CD4-positive, alpha-beta T cell (primary cell): Measurements from ENCODE around the gene SEPTIN14. TPM values are rescaled to one million over a fixed set of nuclear protein-coding genes. Genes with fewer than 3 reads are reported as not detected.
"Not testable (repeated sequence)": the region's sequence is repeated elsewhere in the genome, so short reads cannot be mapped to it uniquely, and the experiment has no call there.

ENCODE experiments used
- ATAC-seq: fragments of 200-7000 bp; cut with Tn5 transposase; one replicate; pipeline ENCODE4 v1.10.0; 2022; ENCODE audit warnings: mild to moderate bottlenecking; ENCODE audit not compliant: poor library complexity
- CTCF ChIA-PET: fragments of 350-600 bp; sonication (Branson Sonifier 250); formaldehyde crosslinking; loops from one replicate; lab custom pipeline; 2021; ENCODE audit warnings: antibody characterized with exemption, inconsistent platforms; lab: Charles Lee
- POLR2A ChIA-PET: fragments of 350-600 bp; sonication (Branson Sonifier 250); formaldehyde crosslinking; loops from one replicate; lab custom pipeline; 2021; ENCODE audit warnings: antibody characterized with exemption, inconsistent platforms; lab: Charles Lee
- DNase-seq, 14 experiments: peaks; one replicate each; pipeline ENCODE4 v3.0.0-alpha.2; 2013 to 2020; ENCODE audit warnings: mixed read lengths in 2 of 14
- H3K27ac ChIP-seq, 2 donors: one replicate each; pipeline versions ENCODE4 v1.5.1 to v1.7.0; 2013; ENCODE audit warnings: low read length in 2 of 2, low read depth in 1 of 2, mild to moderate bottlenecking in 1 of 2
- H3K27me3 ChIP-seq, 2 experiments: 1 replicate in 1 of 2; 2 replicates in 1 of 2; pipeline versions ENCODE4 v1.6.1 to v1.7.0; 2013; ENCODE audit warnings: low read length in 2 of 2, control low read depth in 1 of 2, mild to moderate bottlenecking in 1 of 2, moderate library complexity in 1 of 2; ENCODE audit not compliant: insufficient read depth in 2 of 2, control insufficient read depth in 1 of 2
- H3K36me3 ChIP-seq: one replicate; pipeline ENCODE4 v1.6.1; 2013; ENCODE audit warnings: low read length, control low read depth; ENCODE audit not compliant: insufficient read depth
- H3K4me1 ChIP-seq: one replicate; pipeline ENCODE4 v1.6.1; 2013; ENCODE audit warnings: low read length, control low read depth; ENCODE audit not compliant: insufficient read depth
- H3K4me3 ChIP-seq: one replicate; pipeline ENCODE4 v1.5.1; 2013; ENCODE audit warnings: mild to moderate bottlenecking, low read length, moderate library complexity
- H3K9me3 ChIP-seq, 2 experiments: 1 replicate in 1 of 2; 2 replicates in 1 of 2; pipeline versions ENCODE4 v1.6.1 to v1.7.0; 2013; ENCODE audit warnings: low read length in 2 of 2, mild to moderate bottlenecking in 2 of 2, control low read depth in 1 of 2, moderate library complexity in 1 of 2; ENCODE audit not compliant: control insufficient read depth in 1 of 2, insufficient read depth in 1 of 2
- H3K27ac Mint-ChIP-seq: one replicate; pipeline ENCODE4 v1.8.0; 2020; ENCODE audit warnings: mixed read lengths
- H3K27me3 Mint-ChIP-seq: one replicate; pipeline ENCODE4 v1.8.0; 2021; ENCODE audit warnings: mixed read lengths
- H3K36me3 Mint-ChIP-seq: one replicate; pipeline ENCODE4 v1.8.0; 2021; ENCODE audit warnings: low read depth, mixed read lengths
- H3K4me1 Mint-ChIP-seq: one replicate; pipeline ENCODE4 v1.8.0; 2021; ENCODE audit warnings: low read depth, mixed read lengths
- H3K4me3 Mint-ChIP-seq: one replicate; pipeline ENCODE4 v1.8.0; 2020; ENCODE audit warnings: mild to moderate bottlenecking, mixed read lengths
- H3K9me3 Mint-ChIP-seq: one replicate; pipeline ENCODE4 v1.8.0; 2020; ENCODE audit warnings: mixed read lengths
- intact Hi-C, 2 experiments: fragments of 100-400 bp; cut with DNase I in 1 of 2; cut with micrococcal nuclease in 1 of 2; formaldehyde crosslinking; loops; one replicate each; pipeline versions ENCODE4 v1.15.1 to v1.9.0; 2023 to 2025; cut with DNase I, micrococcal nuclease
- total RNA-seq, 174 experiments: library from RNA in 2 of 174; stranded (reverse) in 2 of 174; gene quantifications; one replicate each; pipeline ENCODE4 v1.2.3 and lab custom pipeline; 2021 to 2026
- TF ChIP-seq, protein P1 (sequence below): fragments of 200-600 bp; IDR thresholded peaks from one replicate; pipeline ENCODE4 v1.8.0; 2022; ENCODE audit warnings: antibody characterized with exemption, mild to moderate bottlenecking

The SEPTIN14 gene
- total RNA-seq, 2 experiments from 2014 or later = not detected

DNA sequence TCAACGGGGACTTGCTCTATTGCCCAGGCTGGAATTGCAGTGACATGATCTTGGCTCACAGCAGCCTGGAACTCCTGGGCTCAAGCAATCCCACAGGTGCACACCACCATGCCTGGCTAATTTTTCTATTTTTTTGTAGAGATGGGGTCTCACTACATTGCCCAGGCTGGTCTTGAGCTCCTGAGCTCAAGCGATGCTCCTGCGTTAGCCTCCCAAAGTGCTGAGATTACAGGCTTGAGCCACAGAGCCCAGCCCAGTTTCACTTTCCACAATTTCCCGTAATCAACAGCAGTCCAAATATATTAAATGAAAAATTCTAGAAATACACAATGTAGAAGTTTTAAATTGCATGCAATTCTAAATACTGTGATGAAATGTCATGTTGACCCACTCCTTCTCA, 24.0 kb downstream of the SEPTIN14 start:
- H3K36me3 Mint-ChIP-seq = no peaks in the 10 kb centered on the region
- no peaks in the 10 kb centered on the region for H3K36me3 ChIP-seq
- H3K27ac ChIP-seq = no peak overlapping the region
- H3K27me3 Mint-ChIP-seq = peaks cover 3% of the 10 kb centered on the region
- intact Hi-C loops = no loop called here
- no peaks in the 10 kb centered on the region for H3K9me3 Mint-ChIP-seq
- POLR2A ChIA-PET = no interaction called here
- no peak overlapping the region for H3K27ac Mint-ChIP-seq
- no peaks in the 10 kb centered on the region for H3K9me3 ChIP-seq
- H3K4me1 Mint-ChIP-seq = no peaks in the 10 kb centered on the region
- CTCF ChIA-PET = no interaction called here
- no peak for ATAC-seq
- no peak overlapping the region for H3K4me3 ChIP-seq
- no peaks in the 10 kb centered on the region for H3K4me1 ChIP-seq
- H3K27me3 ChIP-seq = no peaks in the 10 kb centered on the region
- no peak overlapping the region for H3K4me3 Mint-ChIP-seq
- DNase-seq = no peak
- TF ChIP-seq, protein P1, sequence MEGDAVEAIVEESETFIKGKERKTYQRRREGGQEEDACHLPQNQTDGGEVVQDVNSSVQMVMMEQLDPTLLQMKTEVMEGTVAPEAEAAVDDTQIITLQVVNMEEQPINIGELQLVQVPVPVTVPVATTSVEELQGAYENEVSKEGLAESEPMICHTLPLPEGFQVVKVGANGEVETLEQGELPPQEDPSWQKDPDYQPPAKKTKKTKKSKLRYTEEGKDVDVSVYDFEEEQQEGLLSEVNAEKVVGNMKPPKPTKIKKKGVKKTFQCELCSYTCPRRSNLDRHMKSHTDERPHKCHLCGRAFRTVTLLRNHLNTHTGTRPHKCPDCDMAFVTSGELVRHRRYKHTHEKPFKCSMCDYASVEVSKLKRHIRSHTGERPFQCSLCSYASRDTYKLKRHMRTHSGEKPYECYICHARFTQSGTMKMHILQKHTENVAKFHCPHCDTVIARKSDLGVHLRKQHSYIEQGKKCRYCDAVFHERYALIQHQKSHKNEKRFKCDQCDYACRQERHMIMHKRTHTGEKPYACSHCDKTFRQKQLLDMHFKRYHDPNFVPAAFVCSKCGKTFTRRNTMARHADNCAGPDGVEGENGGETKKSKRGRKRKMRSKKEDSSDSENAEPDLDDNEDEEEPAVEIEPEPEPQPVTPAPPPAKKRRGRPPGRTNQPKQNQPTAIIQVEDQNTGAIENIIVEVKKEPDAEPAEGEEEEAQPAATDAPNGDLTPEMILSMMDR = no peak

GRCh38 chr7:55827577-55827976, 35.0 kb downstream of the SEPTIN14 start:
- DNase-seq (no peak), ATAC-seq (no peak)
- H3K4me1 ChIP-seq = no peaks in the 10 kb centered on the region
- Mint-ChIP-seq H3K4me1 (no peaks in the 10 kb centered on the region), H3K27ac (no peak overlapping the region), H3K36me3 (no peaks in the 10 kb centered on the region), H3K4me3 (no peak overlapping the region), H3K9me3 (peaks cover 8% of the 10 kb centered on the region), H3K27me3 (no peaks in the 10 kb centered on the region)
- ChIA-PET CTCF (no interaction called here), POLR2A (no interaction called here)
- H3K36me3 ChIP-seq = no peaks in the 10 kb centered on the region
- TF ChIP-seq, protein P1 = no peak
- intact Hi-C loops = loop anchor here in 1 of 2 experiments (10.0 kb wide), 1 partner anchor 507 kb away; no protein-coding TSS in a partner anchor
- peaks cover 13 to 38% of the 10 kb centered on the region in 2 experiments for H3K9me3 ChIP-seq
- H3K4me3 ChIP-seq = no peak overlapping the region
- H3K27ac ChIP-seq = no peak overlapping the region
- H3K27me3 ChIP-seq = no peaks in the 10 kb centered on the region

GRCh38 chr7:55818686-55819085, 43.9 kb downstream of the SEPTIN14 start:
- intact Hi-C loops = no loop called here
- no peaks in the 10 kb centered on the region for H3K36me3 Mint-ChIP-seq
- ATAC-seq (no peak), DNase-seq (no peak)
- ChIA-PET POLR2A (no interaction called here), CTCF (no interaction called here)
- H3K4me1 Mint-ChIP-seq = no peaks in the 10 kb centered on the region
- Histone ChIP-seq H3K27ac (no peak overlapping the region), H3K4me1 (no peaks in the 10 kb centered on the region), H3K36me3 (no peaks in the 10 kb centered on the region), H3K4me3 (no peak overlapping the region), H3K9me3 (peaks cover 0 to 6% of the 10 kb centered on the region in 2 experiments), H3K27me3 (peaks cover 0 to 2% of the 10 kb centered on the region in 2 experiments)
- peaks cover 10% of the 10 kb centered on the region for H3K9me3 Mint-ChIP-seq
- TF ChIP-seq, protein P1 = no peak
- no peak overlapping the region for H3K27ac Mint-ChIP-seq
- H3K4me3 Mint-ChIP-seq = no peak overlapping the region
- H3K27me3 Mint-ChIP-seq = peaks cover 12% of the 10 kb centered on the region

DNA sequence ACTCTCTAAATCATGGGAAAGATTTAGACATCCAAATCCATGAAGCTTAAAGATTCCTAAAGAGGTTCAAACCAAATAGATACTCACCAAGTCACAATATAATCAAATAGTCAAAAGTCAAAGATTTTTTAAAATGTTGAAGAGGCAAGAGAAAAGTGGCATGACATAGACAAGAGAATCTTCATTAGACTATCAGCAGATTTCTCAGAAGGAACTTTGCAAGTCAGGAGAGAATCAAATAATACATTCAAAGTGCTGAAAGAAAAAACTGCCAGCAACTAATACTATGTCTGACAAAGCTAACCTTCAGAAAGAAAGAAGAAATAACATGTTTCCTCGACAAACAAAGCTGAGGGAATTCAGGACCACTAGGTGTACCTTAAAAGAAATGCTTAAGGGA, 65.3 kb downstream of the SEPTIN14 start:
- H3K4me1 Mint-ChIP-seq, POLR2A ChIA-PET, CTCF ChIA-PET, H3K4me3 Mint-ChIP-seq, H3K27me3 Mint-ChIP-seq, DNase-seq, H3K4me3 ChIP-seq, H3K27ac ChIP-seq, H3K4me1 ChIP-seq, H3K9me3 Mint-ChIP-seq, H3K36me3 ChIP-seq, ATAC-seq, H3K36me3 Mint-ChIP-seq, H3K27ac Mint-ChIP-seq, H3K27me3 ChIP-seq, intact Hi-C loops: not testable (repeated sequence)
- H3K9me3 ChIP-seq = peaks cover 21 to 27% of the 10 kb centered on the region in 2 experiments
